PFSK-1 (cell line): ENCODE measurements around the gene GSTO2.

Experiments used
- FOXP2 ChIP-seq: optimal IDR thresholded peaks from 2 replicates; pipeline ENCODE3; 2011; ENCODE audit warnings: borderline replicate concordance, control low read depth, inconsistent platforms; ENCODE audit not compliant: insufficient read depth; ENCODE audit errors: extremely low read length, extremely low read depth
- POLR2AphosphoS5 ChIP-seq: IDR thresholded peaks from 2 replicates; pipeline ENCODE4 v1.6.1; 2012; ENCODE audit warnings: low read depth, mild to moderate bottlenecking, control low read depth, low read length, moderate library complexity
- SIN3A ChIP-seq: IDR thresholded peaks from 2 replicates; pipeline ENCODE4 v1.6.1; 2012; ENCODE audit warnings: mild to moderate bottlenecking, low read length, moderate library complexity, borderline replicate concordance; ENCODE audit not compliant: insufficient read depth
- TAF1 ChIP-seq: IDR thresholded peaks from 2 replicates; pipeline ENCODE4 v1.6.1; 2012; ENCODE audit warnings: low read length, control low read depth, borderline replicate concordance; ENCODE audit not compliant: insufficient read depth
- TF ChIP-seq, protein P1 (sequence below), 2 experiments: IDR thresholded peaks; 2 replicates each; pipeline versions ENCODE4 v1.6.1 to v1.8.0; 2011 to 2012; ENCODE audit warnings: low read depth in 2 of 2, low read length in 2 of 2, control low read depth in 1 of 2, inconsistent platforms in 1 of 2, mild to moderate bottlenecking in 1 of 2, moderate library complexity in 1 of 2; ENCODE audit not compliant: insufficient read depth in 1 of 2

GSTO2 gene

DNA sequence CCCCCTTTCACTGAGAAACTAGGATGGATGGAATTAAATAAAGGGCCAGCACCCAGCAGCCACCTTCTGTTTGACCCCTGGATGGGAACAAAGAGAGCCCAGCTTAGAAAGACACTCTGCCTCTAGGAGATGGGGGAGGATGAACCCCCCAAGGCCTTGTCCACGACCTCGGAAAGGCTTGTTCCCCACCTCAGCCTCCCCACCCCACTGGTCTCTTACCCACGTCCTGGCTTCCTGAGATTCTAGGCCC is 59.6 kb downstream of the GSTO2 start:
- TF ChIP-seq, protein P1, sequence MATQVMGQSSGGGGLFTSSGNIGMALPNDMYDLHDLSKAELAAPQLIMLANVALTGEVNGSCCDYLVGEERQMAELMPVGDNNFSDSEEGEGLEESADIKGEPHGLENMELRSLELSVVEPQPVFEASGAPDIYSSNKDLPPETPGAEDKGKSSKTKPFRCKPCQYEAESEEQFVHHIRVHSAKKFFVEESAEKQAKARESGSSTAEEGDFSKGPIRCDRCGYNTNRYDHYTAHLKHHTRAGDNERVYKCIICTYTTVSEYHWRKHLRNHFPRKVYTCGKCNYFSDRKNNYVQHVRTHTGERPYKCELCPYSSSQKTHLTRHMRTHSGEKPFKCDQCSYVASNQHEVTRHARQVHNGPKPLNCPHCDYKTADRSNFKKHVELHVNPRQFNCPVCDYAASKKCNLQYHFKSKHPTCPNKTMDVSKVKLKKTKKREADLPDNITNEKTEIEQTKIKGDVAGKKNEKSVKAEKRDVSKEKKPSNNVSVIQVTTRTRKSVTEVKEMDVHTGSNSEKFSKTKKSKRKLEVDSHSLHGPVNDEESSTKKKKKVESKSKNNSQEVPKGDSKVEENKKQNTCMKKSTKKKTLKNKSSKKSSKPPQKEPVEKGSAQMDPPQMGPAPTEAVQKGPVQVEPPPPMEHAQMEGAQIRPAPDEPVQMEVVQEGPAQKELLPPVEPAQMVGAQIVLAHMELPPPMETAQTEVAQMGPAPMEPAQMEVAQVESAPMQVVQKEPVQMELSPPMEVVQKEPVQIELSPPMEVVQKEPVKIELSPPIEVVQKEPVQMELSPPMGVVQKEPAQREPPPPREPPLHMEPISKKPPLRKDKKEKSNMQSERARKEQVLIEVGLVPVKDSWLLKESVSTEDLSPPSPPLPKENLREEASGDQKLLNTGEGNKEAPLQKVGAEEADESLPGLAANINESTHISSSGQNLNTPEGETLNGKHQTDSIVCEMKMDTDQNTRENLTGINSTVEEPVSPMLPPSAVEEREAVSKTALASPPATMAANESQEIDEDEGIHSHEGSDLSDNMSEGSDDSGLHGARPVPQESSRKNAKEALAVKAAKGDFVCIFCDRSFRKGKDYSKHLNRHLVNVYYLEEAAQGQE (IDR thresholded peaks at IDR 0.05; ENCODE audit: insufficient read depth in 1 of 2, low read depth in 2 of 2, low read length in 2 of 2), result no peak
- no peak for TF ChIP-seq POLR2AphosphoS5
- no peak for TF ChIP-seq FOXP2
- no peak for TF ChIP-seq SIN3A
- no peak for TF ChIP-seq TAF1

DNA sequence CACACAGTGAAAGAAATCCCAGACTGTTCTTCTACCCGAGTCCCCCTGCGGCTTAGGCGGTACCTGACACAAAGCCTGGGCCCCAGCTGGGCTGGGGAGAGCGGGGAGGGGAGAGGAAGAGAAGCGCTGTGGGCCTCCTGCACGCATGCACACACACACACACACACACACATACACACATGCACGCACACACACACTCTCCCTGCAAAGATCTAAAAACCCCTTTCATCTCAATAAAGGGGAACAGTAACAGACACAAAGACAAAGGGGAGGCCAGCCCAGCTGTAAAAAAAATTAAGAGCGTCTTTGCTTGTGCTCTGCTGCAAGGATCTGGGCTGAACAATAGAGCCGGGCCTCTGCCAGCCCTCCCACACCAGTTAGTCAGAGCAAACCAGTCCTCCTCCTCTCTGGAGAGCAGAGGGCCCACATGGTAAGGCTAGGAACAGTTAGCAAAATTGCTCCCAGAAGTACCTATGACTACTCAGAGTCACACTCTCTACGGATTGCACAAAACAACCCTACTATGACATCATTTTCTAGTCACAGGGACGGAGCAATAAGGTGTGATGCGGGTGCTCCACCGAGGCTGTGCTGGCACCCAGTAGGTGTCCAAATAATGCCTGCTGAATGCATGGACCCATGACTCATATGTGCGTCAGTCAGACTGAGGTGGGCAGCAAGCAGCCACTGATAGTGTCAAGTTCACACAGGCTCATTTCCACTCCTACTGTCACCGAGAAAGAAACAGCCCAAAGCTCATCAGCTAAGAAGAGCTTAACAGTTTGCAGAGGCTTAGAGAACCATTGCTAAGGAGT is 60.1 kb downstream of the GSTO2 start:
- TF ChIP-seq TAF1, result no peak
- TF ChIP-seq, protein P1 (IDR thresholded peaks at IDR 0.05; ENCODE audit: insufficient read depth in 1 of 2, low read depth in 2 of 2, low read length in 2 of 2), result no peak
- no peak for TF ChIP-seq FOXP2
- no peak for TF ChIP-seq SIN3A
- no peak; the same call in 1 of the 2 replicates for TF ChIP-seq POLR2AphosphoS5

DNA sequence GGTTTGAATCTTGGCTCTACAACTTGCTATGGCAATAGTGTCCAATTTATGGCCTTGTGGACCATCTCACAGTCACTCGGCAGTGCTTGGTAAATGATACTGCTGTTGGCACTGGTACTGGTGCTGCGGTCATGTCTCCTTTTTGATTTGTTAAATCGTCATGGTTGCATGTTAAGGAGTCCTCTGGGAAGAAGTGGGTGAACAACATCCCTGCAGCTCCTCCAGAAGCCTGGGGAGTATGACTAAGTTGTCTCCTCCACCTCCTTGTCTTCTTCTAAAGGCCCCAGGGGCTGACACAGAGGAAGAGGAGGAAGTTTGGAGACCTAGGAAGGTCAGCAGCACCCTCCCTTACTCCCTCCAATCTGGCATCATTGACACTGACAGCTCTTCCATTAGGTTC is 60.8 kb downstream of the GSTO2 start:
- TF ChIP-seq SIN3A (no peak), TAF1 (no peak), FOXP2 (no peak), POLR2AphosphoS5 (no peak)
- TF ChIP-seq, protein P1 (IDR thresholded peaks at IDR 0.05; ENCODE audit: insufficient read depth in 1 of 2, low read depth in 2 of 2, low read length in 2 of 2), result no peak

DNA sequence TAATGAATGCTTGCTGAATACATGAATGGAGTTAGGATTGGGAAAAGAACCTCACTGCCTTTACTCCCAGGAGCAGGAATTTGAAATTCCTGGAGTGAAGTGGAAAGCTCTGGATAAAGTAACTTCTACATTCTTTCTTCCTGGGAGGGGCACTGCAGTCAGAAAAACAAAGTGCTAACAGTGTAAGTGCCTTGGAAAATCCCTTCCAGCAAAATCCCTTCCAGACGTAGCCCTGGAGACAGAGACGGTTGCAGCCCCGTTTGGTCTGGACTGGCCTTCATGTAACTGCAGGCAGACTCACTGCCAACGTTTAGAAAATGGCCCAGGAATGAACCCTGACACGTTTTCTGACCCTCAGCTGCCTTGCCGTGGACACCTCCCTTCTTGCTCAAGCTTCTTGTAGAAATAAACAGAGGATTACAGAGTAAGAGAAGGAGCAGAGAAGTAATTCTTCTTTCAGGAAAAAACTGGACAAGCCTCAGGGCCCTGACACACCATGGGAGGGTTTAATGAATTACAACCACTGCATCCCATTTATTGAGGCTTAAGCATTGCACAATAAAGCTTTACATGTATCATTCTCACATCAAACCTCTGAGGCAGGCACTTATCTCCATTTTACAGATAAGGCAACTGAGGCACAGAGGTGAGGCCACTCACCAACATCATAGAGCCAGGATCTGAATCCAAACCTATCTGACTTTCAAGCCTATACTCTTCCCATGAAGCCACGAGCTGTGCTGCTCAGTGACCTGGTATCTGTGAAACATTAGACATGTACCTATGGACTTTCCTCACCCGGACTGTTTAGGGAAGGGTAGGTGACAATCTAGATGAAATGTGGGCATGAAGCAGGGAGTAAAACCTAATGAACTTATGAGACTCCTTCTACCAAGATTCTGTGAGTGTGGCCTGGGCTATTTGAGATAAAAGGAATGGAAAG is 61.5 kb downstream of the GSTO2 start:
- TF ChIP-seq POLR2AphosphoS5 (no peak), TAF1 (no peak)
- TF ChIP-seq, protein P1 (IDR thresholded peaks at IDR 0.05; ENCODE audit: insufficient read depth in 1 of 2, low read depth in 2 of 2, low read length in 2 of 2), result no peak
